IPS-18a (cell line): ENCODE data around the gene PLIN5.

Source experiments
- H3K27ac ChIP-seq: one replicate; pipeline ENCODE4 v1.5.1; 2013; ENCODE audit warnings: low read length
- H3K27me3 ChIP-seq: one replicate; pipeline ENCODE4 v1.6.1; 2013; ENCODE audit warnings: mild to moderate bottlenecking, low read length; ENCODE audit not compliant: control insufficient read depth, insufficient read depth
- H3K36me3 ChIP-seq: one replicate; pipeline ENCODE4 v1.6.1; 2013; ENCODE audit warnings: low read depth, low read length; ENCODE audit not compliant: control insufficient read depth
- H3K4me1 ChIP-seq: one replicate; pipeline ENCODE4 v1.6.1; 2013; ENCODE audit warnings: low read depth, low read length; ENCODE audit not compliant: control insufficient read depth
- H3K4me3 ChIP-seq: one replicate; pipeline ENCODE4 v1.5.1; 2013; ENCODE audit warnings: low read length
- H3K9ac ChIP-seq: one replicate; pipeline ENCODE4 v1.6.1; 2013; ENCODE audit warnings: mild to moderate bottlenecking, low read length, moderate library complexity
- H3K9me3 ChIP-seq: one replicate; pipeline ENCODE4 v1.6.1; 2013; ENCODE audit warnings: low read depth, low read length; ENCODE audit not compliant: control insufficient read depth

Gene PLIN5

GRCh38 chr19:4534836-4535658 lies at the start of gene PLIN5:
Gene PLIN5, minus strand, starts transcription at chr19:4535224. Its CDS starts 1,150 bp downstream, at chr19:4534074.
- Histone ChIP-seq H3K36me3 (no peaks in the 10 kb centered on the region), H3K27me3 (peaks cover 15% of the 10 kb centered on the region), H3K4me1 (no peaks in the 10 kb centered on the region), H3K4me3 (peak within 1 kb of the TSS; percentile 50), H3K27ac (no peak within 1 kb of the TSS), H3K9ac (no peak within 1 kb of the TSS), H3K9me3 (no peaks in the 10 kb centered on the region)

GRCh38 chr19:4583961-4584669 lies 49.1 kb upstream of the PLIN5 start:
- peak overlapping the region; percentile 62 for H3K4me3 ChIP-seq
- H3K9ac ChIP-seq, result no peak overlapping the region
- no peaks in the 10 kb centered on the region for H3K4me1 ChIP-seq

GRCh38 chr19:4582980-4583842 lies 48.2 kb upstream of the PLIN5 start:
- no peak overlapping the region for H3K9ac ChIP-seq
- no peaks in the 10 kb centered on the region for H3K9me3 ChIP-seq
- no peak overlapping the region for H3K27ac ChIP-seq
- H3K36me3 ChIP-seq, result no peaks in the 10 kb centered on the region
- no peak overlapping the region for H3K4me3 ChIP-seq
- H3K27me3 ChIP-seq, result peaks cover 30% of the 10 kb centered on the region
- no peaks in the 10 kb centered on the region for H3K4me1 ChIP-seq

More at GRCh38 chr19:4583961-4584669, 49.1 kb upstream of the PLIN5 start:
- Histone ChIP-seq H3K27me3 (peaks cover 30% of the 10 kb centered on the region), H3K9me3 (no peaks in the 10 kb centered on the region), H3K36me3 (no peaks in the 10 kb centered on the region), H3K27ac (no peak overlapping the region)

- H3K4me1 ChIP-seq, result no peaks in the 10 kb centered on the region
- H3K9ac ChIP-seq, result no peak overlapping the region
- H3K27me3 ChIP-seq, result peaks cover 30% of the 10 kb centered on the region
- H3K36me3 ChIP-seq, result no peaks in the 10 kb centered on the region
- no peak overlapping the region for H3K4me3 ChIP-seq
- no peak overlapping the region for H3K27ac ChIP-seq
- H3K9me3 ChIP-seq, result no peaks in the 10 kb centered on the region
Measured at GRCh38 chr19:4581666-4582553, 46.9 kb upstream of the PLIN5 start.

GRCh38 chr19:4580961-4581665 lies 46.1 kb upstream of the PLIN5 start:
- peaks cover 27% of the 10 kb centered on the region for H3K27me3 ChIP-seq
- no peak overlapping the region for H3K27ac ChIP-seq
- no peaks in the 10 kb centered on the region for H3K9me3 ChIP-seq
- H3K4me1 ChIP-seq, result no peaks in the 10 kb centered on the region
- peak overlapping the region; percentile 59 for H3K4me3 ChIP-seq
- H3K36me3 ChIP-seq, result no peaks in the 10 kb centered on the region
- H3K9ac ChIP-seq, result no peak overlapping the region

GRCh38 chr19:4580021-4580901 lies 45.2 kb upstream of the PLIN5 start:
- peaks cover 4% of the 10 kb centered on the region for H3K4me1 ChIP-seq
- peak overlapping the region; percentile 59 for H3K4me3 ChIP-seq
- no peaks in the 10 kb centered on the region for H3K36me3 ChIP-seq
- H3K9ac ChIP-seq, result no peak overlapping the region
- H3K27me3 ChIP-seq, result peaks cover 19% of the 10 kb centered on the region
- H3K27ac ChIP-seq, result no peak overlapping the region
- H3K9me3 ChIP-seq, result no peaks in the 10 kb centered on the region

GRCh38 chr19:4579389-4579788 lies 44.4 kb upstream of the PLIN5 start:
- H3K4me3 ChIP-seq, result no peak overlapping the region
- peaks cover 10% of the 10 kb centered on the region for H3K27me3 ChIP-seq
- H3K9me3 ChIP-seq, result no peaks in the 10 kb centered on the region
- no peak overlapping the region for H3K9ac ChIP-seq
- H3K4me1 ChIP-seq, result peaks cover 8% of the 10 kb centered on the region
- H3K27ac ChIP-seq, result no peak overlapping the region
- no peaks in the 10 kb centered on the region for H3K36me3 ChIP-seq

- Histone ChIP-seq H3K4me3 (no peak overlapping the region), H3K9ac (no peak overlapping the region), H3K4me1 (peaks cover 8% of the 10 kb centered on the region), H3K36me3 (no peaks in the 10 kb centered on the region), H3K27me3 (peaks cover 9% of the 10 kb centered on the region), H3K27ac (no peak overlapping the region), H3K9me3 (no peaks in the 10 kb centered on the region)
Measured at GRCh38 chr19:4578552-4579248, 43.7 kb upstream of the PLIN5 start.

GRCh38 chr19:4577020-4577782 lies 42.2 kb upstream of the PLIN5 start:
- H3K9ac ChIP-seq, result no peak overlapping the region
- no peaks in the 10 kb centered on the region for H3K9me3 ChIP-seq
- peaks cover 8% of the 10 kb centered on the region for H3K4me1 ChIP-seq
- no peak overlapping the region for H3K27ac ChIP-seq
- H3K27me3 ChIP-seq, result peaks cover 5% of the 10 kb centered on the region
- H3K36me3 ChIP-seq, result no peaks in the 10 kb centered on the region
- no peak overlapping the region for H3K4me3 ChIP-seq
